Uterus (tissue), 4 donors: ENCODE data around the gene FAM50A. TPM values are rescaled to one million over a fixed set of nuclear protein-coding genes. Genes with fewer than 3 reads are reported as not detected.

ENCODE experiments used
- DNase-seq, 2 donors: peaks; one replicate each; pipeline ENCODE4 v3.0.0-alpha.2; 2019 to 2020
- H3K27ac ChIP-seq, 2 donors: fragments of 200-600 bp; sonication (generic); 1 replicate in 1 of 2; 2 replicates in 1 of 2; pipeline ENCODE4 v1.5.1; 2016 to 2018
- H3K27me3 ChIP-seq, 2 donors: fragments of 200-600 bp; sonication (generic); one replicate each; pipeline ENCODE4 v1.5.1; 2018 to 2019; ENCODE audit warnings: control low read depth in 1 of 2
- H3K36me3 ChIP-seq, 2 donors: fragments of 200-600 bp; sonication (generic); one replicate each; pipeline ENCODE4 v1.5.1; 2019; ENCODE audit warnings: control low read depth in 1 of 2
- H3K4me1 ChIP-seq, 2 donors: fragments of 200-600 bp; sonication (generic); one replicate each; pipeline ENCODE4 v1.5.1; 2018 to 2019; ENCODE audit warnings: control low read depth in 1 of 2
- H3K4me3 ChIP-seq, 2 donors: fragments of 200-600 bp; sonication (generic); 1 replicate in 1 of 2; 2 replicates in 1 of 2; pipeline ENCODE4 v1.5.1; 2018 to 2019; ENCODE audit warnings: mild to moderate bottlenecking in 1 of 2
- H3K9me3 ChIP-seq, 2 donors: fragments of 200-600 bp; sonication (generic); one replicate each; pipeline ENCODE4 v1.5.1; 2019; ENCODE audit warnings: control low read depth in 1 of 2
- CTCF ChIP-seq, 4 experiments: fragments of 200-600 bp in 2 of 4; fragments of 450-650 bp in 2 of 4; sonication (generic) in 2 of 4; IDR thresholded peaks; one replicate each; pipeline ENCODE4 v1.5.1; 2016 to 2019; ENCODE audit warnings: antibody characterized with exemption in 4 of 4, mild to moderate bottlenecking in 2 of 4, moderate library complexity in 1 of 4
- POLR2A ChIP-seq, 2 donors: fragments of 450-650 bp; IDR thresholded peaks; one replicate each; pipeline ENCODE4 v1.6.1; 2016; ENCODE audit warnings: antibody characterized with exemption in 2 of 2, mild to moderate bottlenecking in 1 of 2, moderate library complexity in 1 of 2
- intact Hi-C: fragments of 100-400 bp; cut with DNase I; formaldehyde crosslinking; loops from one replicate; pipeline ENCODE4 v1.15.1; 2023; ENCODE audit warnings: low total_unique reads
- total RNA-seq, 4 donors: library from RNA; depleted of rRNA in 3 of 4; stranded (reverse); fragments of >200 nt in 3 of 4; gene quantifications; one replicate each; pipeline versions ENCODE4 v1.1.0 to v1.2.4, GENCODE V29; 2014 to 2023
- donor health status: DM: yes; HTN: yes; CAD: no.

FAM50A gene
- total RNA-seq, 4 donors from 2014 or later: 16.4 to 48.8 (median 28.3) TPM

GRCh38 chrX:154465601-154466000 is 21.7 kb downstream of the FAM50A start:
- intact Hi-C loops: no loop called here
- no peaks in the 10 kb centered on the region for H3K36me3 ChIP-seq

GRCh38 chrX:154466036-154466435 is 22.1 kb downstream of the FAM50A start:
- no peaks in the 10 kb centered on the region for H3K36me3 ChIP-seq
- DNase-seq: no peak

More at GRCh38 chrX:154465601-154466000, 21.7 kb downstream of the FAM50A start:
- Histone ChIP-seq H3K27me3 (no peaks in the 10 kb centered on the region), H3K9me3 (no peaks in the 10 kb centered on the region), H3K4me1 (no peaks in the 10 kb centered on the region), H3K27ac (no peak overlapping the region), H3K4me3 (no peak overlapping the region)
- DNase-seq: no peak
- TF ChIP-seq CTCF (IDR thresholded peaks at IDR 0.05) (no peak), POLR2A (IDR thresholded peaks at IDR 0.05) (no peak)

GRCh38 chrX:154466907-154467306 is 23.0 kb downstream of the FAM50A start:
- Histone ChIP-seq H3K36me3 (no peaks in the 10 kb centered on the region), H3K27me3 (no peaks in the 10 kb centered on the region), H3K27ac (no peak overlapping the region), H3K4me1 (no peaks in the 10 kb centered on the region), H3K9me3 (no peaks in the 10 kb centered on the region), H3K4me3 (no peak overlapping the region)
- intact Hi-C loops: no loop called here
- no peak for DNase-seq
- TF ChIP-seq CTCF (IDR thresholded peaks at IDR 0.05) (no peak), POLR2A (IDR thresholded peaks at IDR 0.05) (no peak)

More at GRCh38 chrX:154466036-154466435, 22.1 kb downstream of the FAM50A start:
- no peak overlapping the region for H3K4me3 ChIP-seq
- H3K27ac ChIP-seq: no peak overlapping the region
- H3K4me1 ChIP-seq: no peaks in the 10 kb centered on the region
- TF ChIP-seq POLR2A (IDR thresholded peaks at IDR 0.05) (no peak), CTCF (IDR thresholded peaks at IDR 0.05) (no peak)
- H3K9me3 ChIP-seq: no peaks in the 10 kb centered on the region
- H3K27me3 ChIP-seq: no peaks in the 10 kb centered on the region
- intact Hi-C loops: no loop called here

GRCh38 chrX:154467556-154467955 is 23.6 kb downstream of the FAM50A start:
- Histone ChIP-seq H3K4me1 (no peaks in the 10 kb centered on the region), H3K4me3 (no peak overlapping the region), H3K9me3 (no peaks in the 10 kb centered on the region), H3K27me3 (no peaks in the 10 kb centered on the region), H3K27ac (no peak overlapping the region), H3K36me3 (no peaks in the 10 kb centered on the region)
- TF ChIP-seq POLR2A (IDR thresholded peaks at IDR 0.05): no peak
- no peak for TF ChIP-seq CTCF (IDR thresholded peaks at IDR 0.05)
- no peak for DNase-seq
- intact Hi-C loops: no loop called here

- intact Hi-C loops: no loop called here
- Histone ChIP-seq H3K4me1 (no peaks in the 10 kb centered on the region), H3K4me3 (no peak overlapping the region), H3K9me3 (no peaks in the 10 kb centered on the region), H3K27me3 (no peaks in the 10 kb centered on the region), H3K36me3 (no peaks in the 10 kb centered on the region), H3K27ac (no peak overlapping the region)
- DNase-seq: no peak
- TF ChIP-seq POLR2A (IDR thresholded peaks at IDR 0.05) (no peak), CTCF (IDR thresholded peaks at IDR 0.05) (no peak)
These were observed 24.3 kb downstream of the FAM50A start for GRCh38 chrX:154468217-154468616.
